Epithelial cell of prostate (primary cell): ENCODE results near the gene SEMA4D.
A peak's percentile ranks its signal among the peaks of the same experiment; 100 is the strongest.
"Not testable (repeated sequence)": the region's sequence is repeated elsewhere in the genome, so short reads cannot be mapped to it uniquely, and the experiment has no call there.

ENCODE experiments used
- DNase-seq: peaks from one replicate; pipeline ENCODE4 v3.0.0-alpha.2; 2011; ENCODE audit warnings: low read depth, low spot score
- H3K27ac ChIP-seq: fragments of 450-650 bp; 2 replicates; pipeline ENCODE4 v1.5.1; 2017; ENCODE audit warnings: mild to moderate bottlenecking

The SEMA4D gene

DNA sequence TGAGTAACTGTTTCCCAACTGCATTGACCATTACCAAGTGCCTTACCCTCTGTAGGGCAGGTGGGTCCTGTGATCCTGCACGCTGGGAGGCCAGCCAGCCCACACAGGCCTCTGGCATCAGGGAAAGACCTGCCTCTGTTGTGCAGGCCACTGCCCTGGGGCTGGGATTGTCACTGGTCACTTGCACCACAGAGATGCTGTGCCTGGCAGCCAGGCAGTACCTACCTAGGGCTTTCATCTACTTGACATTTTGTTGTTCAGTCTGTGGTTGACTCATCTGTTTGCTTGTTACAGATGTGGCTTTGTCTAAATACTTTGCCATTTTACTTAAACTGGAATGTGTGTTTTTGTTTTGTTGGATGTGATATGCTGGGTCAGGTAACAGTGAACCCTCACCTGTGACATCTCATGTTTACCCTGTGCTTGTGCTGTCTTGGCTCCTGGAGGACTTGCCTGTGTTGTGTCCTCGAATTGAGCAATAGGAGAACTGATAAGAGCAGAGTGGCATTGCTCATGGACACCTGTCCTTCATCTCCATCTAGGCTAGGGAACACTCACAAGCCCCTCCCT is 146.8 kb downstream of the SEMA4D start:
- H3K27ac ChIP-seq = no peak overlapping the region
- DNase-seq = no peak

DNA sequence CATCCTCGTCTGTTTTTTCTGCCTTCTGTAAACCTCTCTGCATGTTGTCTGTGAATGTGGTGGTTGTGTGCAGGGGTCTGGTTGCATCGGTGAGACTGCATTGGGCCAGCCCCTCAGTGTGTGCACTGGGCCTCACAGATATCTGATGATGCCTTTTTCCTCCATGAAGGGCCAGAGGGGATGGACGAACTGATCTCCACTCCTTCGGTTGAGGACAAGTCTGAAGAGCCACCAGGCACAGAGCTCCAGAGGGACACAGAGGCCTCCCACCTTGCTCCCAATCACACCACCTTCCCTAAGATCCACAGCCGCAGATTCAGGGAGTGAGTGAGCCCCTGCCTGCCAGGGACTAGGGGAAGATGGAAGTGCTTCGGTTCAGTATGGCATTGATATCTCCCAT is 148.3 kb downstream of the SEMA4D start:
- H3K27ac ChIP-seq = no peak overlapping the region
- DNase-seq = no peak

DNA sequence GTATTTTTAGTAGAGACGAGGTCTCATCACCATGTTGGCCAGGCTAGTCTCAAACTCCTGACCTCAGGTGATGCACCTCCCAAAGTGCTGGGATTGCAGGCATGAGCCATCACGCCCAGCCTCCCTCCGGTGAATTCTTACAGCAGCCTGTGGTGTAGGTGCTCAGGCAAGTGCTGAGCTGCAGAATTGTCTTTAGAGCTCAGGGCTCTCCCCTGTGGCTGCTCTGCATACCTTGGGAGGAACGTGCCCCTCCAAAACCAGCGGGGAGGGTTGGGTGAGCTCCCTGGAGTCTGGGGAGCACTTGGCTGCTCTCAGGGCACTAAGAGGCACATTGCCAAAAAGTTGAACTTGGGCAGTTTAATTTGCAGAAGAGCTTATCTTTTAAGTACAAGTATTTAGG is 150.3 kb downstream of the SEMA4D start:
- H3K27ac ChIP-seq = no peak overlapping the region
- DNase-seq = no peak

DNA sequence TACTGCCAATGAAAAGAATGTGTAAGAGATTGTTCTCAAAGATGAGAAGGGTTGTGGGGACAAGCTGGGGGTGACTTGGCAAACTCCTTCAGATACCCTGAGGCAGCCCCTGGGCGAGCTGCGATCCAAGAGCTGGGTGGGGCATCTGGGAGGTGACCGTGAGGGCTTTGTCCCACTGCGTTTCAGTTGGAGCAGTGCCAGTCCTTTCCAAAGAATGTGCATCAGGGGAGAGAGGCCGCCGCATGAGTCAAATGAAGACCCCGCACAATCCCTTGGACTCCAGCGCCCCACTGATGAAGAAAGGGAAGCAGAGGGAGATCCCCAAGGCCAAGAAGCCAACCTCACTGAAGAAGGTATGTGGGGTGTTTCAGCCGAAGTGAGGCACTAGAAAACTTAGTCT is 151.2 kb downstream of the SEMA4D start:
- H3K27ac ChIP-seq = no peak overlapping the region
- DNase-seq = no peak

DNA sequence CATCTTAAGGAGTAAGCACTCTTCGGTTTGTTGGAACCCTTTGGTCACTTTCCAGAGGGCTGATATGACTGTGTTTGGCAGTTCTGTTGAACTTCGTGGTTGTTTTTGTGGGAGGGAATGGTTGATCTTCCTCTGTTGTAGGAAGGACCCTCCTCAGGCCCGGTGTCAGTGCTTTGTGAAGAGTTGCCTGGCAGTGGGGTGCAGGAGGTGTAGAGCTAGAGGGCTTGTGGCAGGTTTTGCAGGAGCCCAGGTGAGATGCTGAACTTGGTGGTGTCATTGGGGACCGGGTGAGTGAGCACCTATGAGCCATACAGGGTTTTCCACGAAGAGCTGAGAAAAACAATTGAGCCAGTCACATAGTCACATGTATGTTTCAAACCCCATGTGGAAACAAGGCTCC is 152.4 kb downstream of the SEMA4D start:
- no peak for DNase-seq
- no peak overlapping the region for H3K27ac ChIP-seq

DNA sequence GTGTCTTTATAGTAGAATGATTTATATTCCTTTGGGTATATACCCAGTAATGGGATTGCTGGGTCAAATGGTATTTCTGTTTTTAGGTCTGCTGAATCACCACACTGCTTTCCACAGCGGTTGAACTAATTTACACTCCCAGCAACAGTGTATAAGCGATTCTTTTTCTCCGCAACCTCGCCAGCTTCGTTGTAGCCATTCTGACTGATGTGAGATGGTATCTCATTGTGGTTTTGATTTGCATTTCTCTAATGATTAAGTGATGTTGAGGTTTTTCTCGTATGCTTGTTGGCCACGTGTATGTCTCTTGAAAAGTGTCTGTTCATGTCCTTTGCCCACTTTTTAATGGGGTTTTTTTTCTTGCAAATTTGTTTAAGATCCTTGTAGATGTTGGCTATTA is 154.1 kb downstream of the SEMA4D start:
- DNase-seq = not testable (repeated sequence)

DNA sequence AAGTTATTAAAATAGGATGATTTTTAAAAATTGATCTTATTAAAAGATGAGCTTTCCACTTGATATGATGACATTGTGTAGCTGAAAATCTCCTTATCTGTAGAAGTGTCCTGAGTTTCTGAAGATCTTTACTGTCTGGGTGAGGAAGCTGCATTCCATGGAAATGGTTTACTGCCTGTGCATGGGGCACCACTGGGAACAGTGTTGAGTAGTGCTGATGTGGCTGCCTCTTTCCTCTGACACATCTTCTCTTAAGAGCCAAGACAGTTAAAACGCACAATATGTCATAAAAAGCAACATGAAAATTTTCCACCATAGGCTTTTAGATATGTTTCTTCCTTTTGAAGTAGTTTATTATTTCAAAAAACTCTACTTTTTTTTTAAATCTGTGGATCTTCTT is 155.0 kb downstream of the SEMA4D start:
- no peak for DNase-seq
- H3K27ac ChIP-seq = no peak overlapping the region

More for the DNA sequence above, 154.1 kb downstream of the SEMA4D start:
- H3K27ac ChIP-seq = not testable (repeated sequence)

DNA sequence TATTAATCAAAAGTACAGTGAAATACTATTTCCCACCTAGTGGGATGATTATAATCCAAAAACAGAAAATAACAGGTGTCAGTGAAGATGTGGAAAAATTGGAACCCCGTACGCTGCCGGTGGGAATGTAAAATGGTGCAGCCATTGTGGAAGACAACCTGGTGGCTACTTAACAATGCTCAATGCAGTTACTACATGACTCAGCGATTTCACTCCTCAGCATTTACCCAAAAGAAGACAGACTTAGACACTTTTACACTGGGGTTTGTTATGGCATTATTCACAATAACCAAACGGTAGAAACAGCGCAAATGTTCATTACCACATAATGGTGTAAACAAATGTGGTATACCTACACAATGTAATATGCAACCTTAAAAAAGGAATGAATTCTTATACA is 155.7 kb downstream of the SEMA4D start:
- DNase-seq = no peak
- no peak overlapping the region for H3K27ac ChIP-seq

DNA sequence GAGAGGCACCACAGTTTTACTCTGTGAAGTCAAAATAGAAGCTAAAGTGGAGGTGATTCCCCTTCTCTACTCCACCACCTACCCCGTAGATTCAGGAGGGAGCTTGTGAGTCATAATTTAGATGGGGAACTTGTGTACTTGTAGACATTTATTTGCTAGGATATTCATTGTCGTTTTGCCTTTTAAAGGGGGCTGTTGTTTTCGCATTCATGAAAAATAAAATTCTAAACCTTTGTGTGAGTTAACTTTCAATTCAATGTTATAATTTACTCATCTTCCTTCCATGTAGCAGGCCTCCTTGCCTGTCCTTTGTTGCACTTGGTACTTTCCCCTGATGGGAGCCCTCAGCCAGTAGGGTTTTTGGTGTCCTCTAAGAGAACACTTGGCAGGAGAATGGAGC is 157.6 kb downstream of the SEMA4D start:
- H3K27ac ChIP-seq = no peak overlapping the region
- DNase-seq = no peak

DNA sequence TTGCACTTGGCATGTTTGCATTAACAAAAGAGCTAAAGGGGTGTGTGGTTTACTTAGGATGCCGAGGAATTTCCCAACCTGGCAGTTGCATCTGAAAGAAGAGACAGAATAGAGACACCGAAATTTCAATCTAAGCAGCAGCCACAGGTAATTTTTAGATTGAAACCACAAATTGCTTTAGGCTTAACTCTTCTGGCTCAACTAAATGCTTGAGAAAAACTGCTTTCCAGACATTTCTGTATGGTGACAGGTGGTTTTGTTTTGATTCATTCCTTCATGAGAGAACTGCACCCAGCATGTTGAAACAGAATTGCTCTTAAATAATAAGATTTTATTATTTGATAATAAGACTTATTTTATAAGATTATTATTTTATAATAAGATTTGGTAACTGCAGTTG is 158.1 kb downstream of the SEMA4D start:
- DNase-seq = no peak
- H3K27ac ChIP-seq = no peak overlapping the region

DNA sequence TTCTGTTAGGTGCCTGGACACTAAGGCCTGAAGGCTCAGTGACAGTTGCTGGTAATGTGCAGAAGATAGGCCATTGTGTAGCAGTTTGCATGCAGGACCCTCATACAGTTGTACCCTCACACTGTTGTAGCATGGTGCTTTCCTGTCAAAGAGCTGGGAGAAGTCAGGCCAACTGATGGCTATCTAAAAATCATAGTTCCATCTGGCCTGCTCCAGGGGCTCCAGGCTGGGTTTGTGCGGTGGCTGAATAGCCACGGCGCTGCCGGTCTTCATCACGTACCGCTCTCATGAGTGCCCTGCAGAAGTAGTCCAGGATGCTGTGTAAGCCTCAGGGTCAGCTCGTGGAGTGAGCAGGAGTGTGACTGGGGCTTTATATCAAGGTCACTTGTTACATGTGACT is 167.4 kb downstream of the SEMA4D start:
- no peak for DNase-seq
- no peak overlapping the region for H3K27ac ChIP-seq

DNA sequence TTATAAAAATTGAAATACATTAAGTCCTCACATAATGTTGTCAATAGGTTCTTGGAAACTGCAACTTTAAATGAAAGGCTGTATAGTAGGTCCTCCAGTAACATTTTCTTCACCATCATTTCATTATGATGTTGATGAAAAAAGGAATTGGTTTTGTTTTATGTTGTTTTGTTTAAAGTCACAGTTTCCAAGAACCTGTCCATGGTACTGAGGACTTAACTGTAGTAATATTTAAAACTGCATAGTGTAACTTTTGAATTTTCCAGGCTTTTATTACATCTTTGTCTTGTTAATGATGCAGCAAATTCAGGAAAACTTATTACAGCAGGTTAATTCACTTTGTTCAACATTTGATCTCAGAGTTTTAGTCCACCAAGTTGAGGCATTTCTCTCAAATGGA is 168.0 kb downstream of the SEMA4D start:
- H3K27ac ChIP-seq = no peak overlapping the region
- DNase-seq = no peak

DNA sequence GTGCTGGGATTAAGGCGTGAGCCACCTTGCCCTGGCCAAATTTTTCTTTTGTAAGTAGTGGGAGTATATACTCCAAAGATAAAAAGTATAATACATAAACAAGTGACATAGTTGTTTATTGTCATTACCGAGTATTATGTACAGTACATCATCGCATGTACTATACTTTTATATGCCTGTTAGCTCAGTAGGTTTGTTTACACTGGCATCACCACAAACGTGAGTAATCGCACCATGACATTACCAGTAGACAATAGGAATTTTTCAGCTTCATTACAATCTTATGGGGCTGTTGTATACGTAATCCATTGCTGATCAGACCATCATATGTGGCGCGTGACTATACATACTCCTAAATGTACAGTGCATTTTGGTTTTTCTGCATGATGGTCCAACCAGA is 169.8 kb downstream of the SEMA4D start:
- H3K27ac ChIP-seq = no peak overlapping the region
- no peak for DNase-seq

DNA sequence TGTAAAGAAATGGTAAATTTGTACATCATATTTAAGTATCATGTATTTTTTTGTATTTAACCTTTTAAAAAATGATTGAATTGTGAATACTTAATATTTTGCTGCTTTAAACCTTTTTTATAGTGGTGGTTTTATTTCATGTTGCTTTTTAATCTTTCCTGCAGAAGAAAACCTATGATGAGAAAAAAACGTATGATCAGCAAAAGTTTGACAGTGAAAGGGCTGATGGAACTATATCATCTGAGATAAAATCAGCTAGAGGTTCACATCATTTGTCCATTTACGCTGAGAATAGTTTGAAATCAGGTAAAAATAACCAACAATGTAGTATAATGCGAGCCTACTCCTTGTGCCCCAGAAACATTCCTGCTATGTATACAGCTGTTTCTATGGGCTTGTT is 172.2 kb downstream of the SEMA4D start:
- DNase-seq = no peak
- no peak overlapping the region for H3K27ac ChIP-seq

DNA sequence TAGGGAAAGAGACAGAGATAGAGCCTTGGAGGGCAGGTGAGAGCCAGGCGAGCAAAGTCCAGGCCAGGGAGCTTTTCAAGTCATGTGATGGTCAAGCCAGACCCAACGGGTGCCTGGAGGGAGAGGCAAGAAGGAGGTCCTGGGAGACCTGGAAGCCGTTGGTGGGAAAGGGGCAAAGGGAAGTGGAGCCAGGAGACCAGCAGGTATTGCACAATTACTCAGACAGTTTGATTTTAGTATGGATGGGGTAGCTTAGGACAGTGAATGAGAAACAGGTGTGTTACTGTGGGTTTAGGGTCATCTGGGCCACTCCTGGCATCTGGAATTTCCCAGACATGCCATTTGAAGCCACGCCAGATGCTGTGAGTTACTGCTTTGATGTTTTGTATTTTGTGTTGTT is 174.5 kb downstream of the SEMA4D start:
- no peak for DNase-seq
- H3K27ac ChIP-seq = no peak overlapping the region

DNA sequence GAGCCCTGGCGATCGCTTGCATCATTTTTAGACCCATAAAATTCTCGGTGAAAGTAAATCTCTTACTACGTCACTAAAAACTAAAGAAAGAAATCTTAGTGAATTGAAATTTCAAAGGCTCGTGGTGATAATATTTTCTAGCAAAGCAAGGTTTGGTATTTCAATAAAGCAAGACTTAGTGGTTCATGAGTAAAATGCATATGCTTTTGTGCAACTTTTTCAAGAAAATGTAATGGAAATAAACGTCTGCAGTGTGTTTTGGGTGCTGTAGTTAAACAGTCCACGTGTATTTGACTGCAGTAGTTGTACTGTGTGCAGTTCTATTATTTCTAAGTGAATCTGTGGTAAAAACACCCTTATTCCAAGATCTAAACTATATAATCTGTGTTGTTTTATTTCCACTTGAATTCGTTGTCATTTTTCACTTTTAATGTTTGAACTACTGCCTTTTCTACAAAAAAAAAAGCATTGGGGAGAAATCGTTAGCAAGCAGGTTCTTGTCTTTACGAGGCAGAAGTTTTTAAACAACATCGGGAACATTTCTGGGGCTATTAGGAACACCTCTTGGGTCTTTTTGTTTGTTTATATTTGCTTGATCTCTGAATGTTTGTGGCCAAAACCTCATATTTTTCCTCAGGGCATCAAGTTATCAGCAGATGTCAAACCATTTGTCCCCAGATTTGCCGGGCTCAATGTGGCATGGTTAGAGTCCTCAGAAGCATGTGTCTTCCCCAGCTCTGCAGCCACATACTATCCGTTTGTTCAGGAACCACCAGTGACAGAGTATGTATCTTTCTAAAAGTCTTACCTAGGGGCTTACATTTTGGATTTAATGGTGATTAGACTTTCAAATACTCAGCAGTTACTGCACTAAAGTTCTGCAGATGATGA is 178.7 kb downstream of the SEMA4D start:
- DNase-seq = no peak
- H3K27ac ChIP-seq = peak overlapping the region; percentile 98

DNA sequence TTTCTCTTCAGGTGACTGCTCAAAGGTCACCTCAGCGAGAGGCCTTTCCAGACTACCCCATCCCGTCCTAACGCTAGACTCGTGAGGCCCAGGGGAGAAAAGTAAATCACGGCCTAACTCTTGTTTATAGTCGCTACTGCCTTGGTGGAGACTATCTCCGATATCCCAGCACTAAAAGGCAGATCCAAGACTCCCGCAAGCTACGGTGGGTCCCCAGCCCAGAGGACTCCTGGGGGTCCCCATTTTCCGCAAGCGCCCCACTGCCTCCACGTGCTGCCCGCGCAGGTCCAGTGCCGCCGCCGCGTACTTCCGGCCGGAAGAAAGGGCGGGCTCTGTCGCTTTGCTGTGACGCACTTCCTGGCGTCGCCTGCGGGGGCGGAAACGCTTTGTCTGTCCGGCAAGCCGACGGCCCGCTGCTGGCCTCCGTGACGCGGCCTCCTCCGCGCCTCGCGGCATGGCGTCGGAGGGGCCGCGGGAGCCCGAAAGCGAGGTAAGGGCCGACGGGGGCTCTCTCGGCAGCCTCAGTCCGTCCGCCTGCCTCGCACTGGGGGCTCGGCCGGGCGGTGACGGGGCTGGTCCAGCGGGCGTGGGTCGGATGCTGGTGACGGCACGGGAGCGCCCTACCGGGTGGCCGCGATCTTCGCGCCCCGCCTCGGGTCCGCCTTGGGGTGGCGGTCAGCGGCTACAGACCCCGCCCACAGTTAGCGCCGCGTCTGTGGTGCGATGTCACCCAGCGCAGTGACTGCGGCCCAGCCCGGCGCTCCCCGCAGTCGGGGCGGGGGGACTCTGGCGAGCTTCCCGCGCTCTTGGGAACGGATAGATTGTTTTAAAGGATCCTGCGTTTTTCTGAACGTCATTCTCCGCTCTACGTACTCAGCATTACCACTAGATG is 179.5 kb downstream of the SEMA4D start, which contains the start of gene SECISBP2:
TSS of gene SECISBP2 (plus strand) at position 378 of the 892 bp plus-strand sequence. CDS start at position 455, 77 bp downstream.
- peak; percentile 83 for DNase-seq

DNA sequence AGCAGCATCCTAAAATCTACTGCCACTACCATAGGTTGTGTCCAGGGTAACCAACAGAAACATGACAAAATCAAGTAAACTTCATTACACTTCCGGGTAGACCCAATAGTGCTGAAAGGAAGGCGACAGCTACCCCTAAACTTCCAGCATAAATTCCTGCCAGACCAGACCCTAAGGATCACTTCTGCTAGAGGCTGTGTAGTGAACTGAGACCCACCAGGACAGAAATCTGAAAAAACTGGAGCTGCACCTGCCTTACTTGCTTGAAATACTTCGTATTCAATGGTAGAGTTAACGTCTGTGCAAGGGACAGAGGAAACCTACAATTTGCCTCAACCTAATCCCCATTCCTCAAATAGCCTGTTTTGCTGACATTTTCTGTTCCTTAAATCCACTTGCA is 180.6 kb downstream of the SEMA4D start:
- DNase-seq = no peak
- H3K27ac ChIP-seq = peak overlapping the region; percentile 98

More for the DNA sequence above, 179.5 kb downstream of the SEMA4D start, which contains the start of gene SECISBP2:
- H3K27ac ChIP-seq = peak within 1 kb of the TSS; percentile 98

DNA sequence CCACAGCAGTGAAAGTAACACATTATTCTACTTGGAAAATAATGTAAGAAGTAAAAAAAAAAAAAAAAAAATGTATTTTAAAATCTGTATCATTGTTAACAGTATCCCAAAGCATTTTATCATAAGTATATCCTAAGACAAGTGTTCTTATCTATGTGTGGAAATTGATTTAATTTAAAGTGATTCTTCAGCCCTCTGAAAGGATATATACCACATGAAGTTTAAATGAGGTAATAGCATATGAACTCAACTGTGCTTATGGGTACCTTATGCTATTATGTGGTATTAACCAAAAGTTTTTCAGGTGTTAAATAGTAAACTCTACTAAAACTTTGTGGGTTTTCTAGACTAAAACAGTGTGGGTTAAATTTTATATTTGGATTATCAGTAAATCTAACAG is 182.4 kb downstream of the SEMA4D start:
- no peak for DNase-seq
- peak overlapping the region; percentile 98 for H3K27ac ChIP-seq

DNA sequence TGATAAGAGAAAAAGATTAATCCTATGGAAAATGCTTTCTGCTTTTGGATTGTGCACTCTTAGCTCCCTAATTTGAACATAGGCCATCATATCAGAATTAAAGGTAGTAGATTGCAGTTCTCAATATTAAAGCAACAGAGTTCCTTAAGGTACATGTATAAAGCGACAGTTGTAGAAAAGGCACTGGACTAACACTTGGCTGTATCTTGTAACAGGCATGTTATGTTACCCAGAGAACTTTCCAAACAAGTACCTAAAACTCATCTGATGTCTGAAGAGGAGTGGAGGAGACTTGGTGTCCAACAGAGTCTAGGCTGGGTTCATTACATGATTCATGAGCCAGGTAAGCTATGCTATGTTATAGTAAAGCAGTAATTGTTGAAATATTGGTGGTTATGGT is 183.0 kb downstream of the SEMA4D start:
- no peak for DNase-seq
- peak overlapping the region; percentile 98 for H3K27ac ChIP-seq

DNA sequence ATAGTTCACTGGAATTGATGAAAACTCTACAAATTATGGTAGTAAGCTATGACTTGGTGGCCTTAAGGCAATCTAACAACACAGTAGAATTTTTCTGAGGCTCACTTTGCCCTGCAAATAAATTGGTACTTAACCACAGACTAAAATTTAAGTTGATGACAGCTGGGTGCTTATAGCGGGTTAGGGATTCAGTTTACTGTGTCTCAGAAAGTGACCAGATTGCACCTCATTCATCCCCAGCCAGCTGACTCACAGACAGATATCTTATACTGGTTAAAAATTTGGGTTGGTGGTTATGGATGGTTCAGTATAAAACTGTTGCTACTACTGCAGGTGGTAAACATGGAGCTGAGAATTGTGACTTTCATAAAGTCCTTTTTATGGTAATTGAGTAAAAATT is 184.1 kb downstream of the SEMA4D start:
- DNase-seq = no peak
- peak overlapping the region; percentile 98 for H3K27ac ChIP-seq
